ENCODE results near the gene CLDN5.
"Not testable (repeated sequence)": the region's sequence is repeated elsewhere in the genome, so short reads cannot be mapped to it uniquely, and the experiment has no call there.

Gene CLDN5, protein sequence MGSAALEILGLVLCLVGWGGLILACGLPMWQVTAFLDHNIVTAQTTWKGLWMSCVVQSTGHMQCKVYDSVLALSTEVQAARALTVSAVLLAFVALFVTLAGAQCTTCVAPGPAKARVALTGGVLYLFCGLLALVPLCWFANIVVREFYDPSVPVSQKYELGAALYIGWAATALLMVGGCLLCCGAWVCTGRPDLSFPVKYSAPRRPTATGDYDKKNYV

GRCh38 chr22:19524170-19525115, at the start of gene CLDN5:
Gene CLDN5, minus strand, starts transcription at chr22:19524410. Its CDS starts 155 bp downstream, at chr22:19524255.
- DNase-seq: no peak

DNA sequence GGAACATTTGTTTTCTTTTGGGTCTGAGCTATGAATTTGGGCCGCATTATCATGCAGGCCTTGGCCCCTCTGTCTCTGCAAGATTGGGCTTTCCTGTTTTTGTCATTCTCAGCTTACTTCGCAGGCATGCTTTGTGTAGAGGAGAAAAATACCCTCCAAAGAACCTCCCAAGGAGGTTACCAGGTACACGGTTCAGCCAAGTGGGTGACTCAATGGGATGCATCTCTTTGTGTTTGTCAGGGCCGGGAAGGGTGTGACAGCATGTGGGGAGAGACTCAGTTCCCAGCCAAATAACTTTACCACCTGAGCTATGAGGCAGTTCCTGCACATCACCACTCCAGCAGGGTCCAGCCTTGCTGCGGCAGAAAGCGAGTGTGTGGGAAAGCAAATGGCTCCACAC, 47.8 kb upstream of the CLDN5 start:
- DNase-seq: no peak

GRCh38 chr22:19571207-19571795, 47.1 kb upstream of the CLDN5 start:
- DNase-seq: no peak

DNA sequence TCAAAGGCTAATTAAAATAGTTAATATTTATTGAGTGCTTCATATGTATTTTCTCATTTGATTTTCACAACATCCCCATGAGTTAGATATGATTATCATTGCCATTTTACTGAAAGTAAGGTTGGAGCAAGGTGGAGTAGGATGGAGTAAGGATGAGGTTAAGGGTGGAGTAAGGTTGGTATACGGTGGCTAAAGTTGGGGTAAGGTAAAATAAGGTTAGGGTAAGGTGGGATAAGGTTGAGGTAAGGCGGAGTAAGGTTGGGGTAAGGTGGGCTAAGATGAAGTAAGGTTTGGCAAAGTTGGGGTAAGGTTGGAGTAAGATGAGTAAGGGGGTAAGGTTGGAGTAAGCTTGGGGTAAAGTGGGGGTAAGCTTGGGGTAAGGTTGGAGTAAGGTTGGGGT, 45.8 kb upstream of the CLDN5 start:
- DNase-seq: no peak

GRCh38 chr22:19569276-19569640, 45.0 kb upstream of the CLDN5 start:
- no peak for DNase-seq

- DNase-seq: no peak
These were observed 44.4 kb upstream of the CLDN5 start for GRCh38 chr22:19568337-19569275.

GRCh38 chr22:19567157-19568009, 43.2 kb upstream of the CLDN5 start:
- no peak for DNase-seq

DNA sequence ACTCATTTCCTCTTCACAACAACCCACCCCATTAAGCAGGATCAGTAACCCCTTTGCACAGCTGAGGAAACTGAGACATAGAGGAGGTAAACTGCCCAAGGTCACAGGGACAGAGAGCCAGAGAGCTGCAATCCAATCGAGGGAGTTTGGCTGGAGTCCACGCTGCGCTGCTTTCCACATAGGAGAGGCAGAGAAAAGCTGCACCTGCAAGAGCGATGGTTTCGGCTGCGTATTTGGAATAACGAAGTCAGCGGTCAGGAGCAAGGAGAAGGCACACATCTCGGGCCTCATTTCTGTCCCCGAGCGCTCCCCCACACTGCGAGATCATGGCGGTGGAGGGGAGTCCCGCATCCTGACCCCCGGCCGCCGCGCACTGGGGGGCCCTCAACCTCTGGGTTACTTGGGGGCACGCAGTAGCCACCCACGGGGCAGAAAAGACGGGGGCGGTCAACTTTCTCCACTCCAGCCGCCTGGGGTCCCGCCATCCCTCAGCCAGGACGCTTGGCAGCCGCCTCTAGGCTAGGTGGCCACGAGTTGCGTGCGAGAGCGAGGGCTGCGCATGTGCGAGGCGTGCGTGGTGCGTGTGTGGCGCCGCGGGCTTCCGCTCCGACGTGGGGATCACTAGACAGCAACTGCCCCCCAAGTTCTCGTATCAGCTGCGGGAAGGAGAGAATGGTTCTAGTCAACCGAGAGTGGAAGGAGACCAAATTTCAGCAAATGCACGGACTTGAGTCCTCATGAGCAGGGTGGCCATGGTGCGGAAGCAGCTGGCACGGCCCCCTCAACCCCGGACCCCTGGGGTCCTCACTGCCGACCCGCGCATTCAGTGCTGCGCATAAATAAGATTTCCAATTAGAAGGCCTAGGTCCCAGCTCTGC, 42.3 kb upstream of the CLDN5 start:
- no peak for DNase-seq

- no peak for DNase-seq
These were observed 41.4 kb upstream of the CLDN5 start for GRCh38 chr22:19565382-19566278.

DNA sequence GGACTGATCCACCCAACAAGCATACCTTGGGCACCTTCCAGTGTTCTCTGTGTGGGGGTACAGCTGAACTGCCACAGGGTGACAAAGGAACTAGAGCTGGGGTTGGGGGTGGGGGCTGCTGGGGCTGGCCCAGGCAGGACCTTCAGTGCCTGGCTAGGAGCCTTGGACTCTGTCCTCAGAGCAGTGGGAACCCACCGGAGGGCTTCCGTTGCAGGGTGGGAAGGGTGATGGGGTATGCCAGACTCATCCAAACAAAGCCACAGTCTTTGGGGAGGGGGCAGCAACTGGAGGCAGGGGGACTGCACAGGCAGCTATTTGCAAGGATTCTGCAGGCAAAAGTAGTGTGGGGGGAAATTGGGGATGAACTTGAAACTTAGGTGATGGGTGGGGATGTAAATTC, 35.7 kb upstream of the CLDN5 start:
- DNase-seq: no peak

DNA sequence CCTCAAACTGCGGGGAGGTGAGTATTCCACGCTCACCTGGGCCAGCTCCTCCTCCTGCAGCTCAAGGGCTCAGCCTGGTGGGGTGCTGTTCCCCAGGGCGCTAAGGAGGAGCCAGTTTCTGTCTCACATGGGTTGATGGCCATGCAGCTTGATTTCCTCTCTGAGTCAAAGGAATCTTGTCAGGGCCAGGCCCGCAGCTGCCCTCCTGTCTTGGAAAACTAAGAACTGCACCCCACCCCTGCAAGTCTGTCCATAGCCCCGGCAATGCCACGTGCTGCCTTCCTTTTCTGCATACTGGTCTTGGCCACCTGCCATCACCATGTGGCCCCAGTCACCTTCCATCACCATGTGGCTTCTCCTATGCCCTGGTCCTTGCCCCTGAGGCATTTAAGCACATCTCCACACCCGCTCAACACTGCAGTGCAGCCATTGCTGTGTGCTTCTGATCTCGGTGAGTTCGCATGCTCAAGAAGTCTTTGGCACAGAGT, 35.2 kb upstream of the CLDN5 start:
- no peak for DNase-seq

GRCh38 chr22:19556963-19557545, 32.8 kb upstream of the CLDN5 start:
- no peak for DNase-seq

GRCh38 chr22:19555651-19556050, 31.4 kb upstream of the CLDN5 start:
- DNase-seq: no peak

DNA sequence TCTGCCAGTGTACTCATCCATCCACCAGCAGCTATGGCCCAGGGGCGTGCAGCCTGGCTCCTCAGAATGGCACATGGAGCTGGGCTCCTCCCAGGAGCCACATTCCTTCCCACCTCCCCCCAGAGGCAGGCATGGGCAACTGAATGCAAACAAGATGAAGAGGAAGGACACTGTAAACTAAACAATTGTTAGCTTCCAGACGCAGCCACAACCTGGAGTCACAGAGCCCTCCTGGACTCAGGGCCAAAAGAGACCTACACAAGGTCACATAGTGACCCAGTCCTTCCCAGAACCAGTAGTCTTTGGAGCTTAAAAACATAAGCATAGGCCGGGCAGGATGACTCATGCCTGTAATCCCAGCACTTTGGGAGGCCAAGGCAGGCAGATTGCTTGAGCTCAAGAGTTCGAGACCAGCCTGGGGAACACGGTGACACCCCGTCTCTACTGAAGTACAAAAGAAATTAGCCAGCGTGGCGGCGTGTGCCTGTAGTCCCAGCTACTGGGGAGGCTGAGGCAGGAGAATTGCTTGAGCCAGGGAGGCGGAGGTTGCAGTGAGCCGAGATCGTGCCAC, 30.7 kb upstream of the CLDN5 start:
- no peak for DNase-seq

- no peak for DNase-seq
These were observed 29.0 kb upstream of the CLDN5 start for GRCh38 chr22:19553201-19553600.

DNA sequence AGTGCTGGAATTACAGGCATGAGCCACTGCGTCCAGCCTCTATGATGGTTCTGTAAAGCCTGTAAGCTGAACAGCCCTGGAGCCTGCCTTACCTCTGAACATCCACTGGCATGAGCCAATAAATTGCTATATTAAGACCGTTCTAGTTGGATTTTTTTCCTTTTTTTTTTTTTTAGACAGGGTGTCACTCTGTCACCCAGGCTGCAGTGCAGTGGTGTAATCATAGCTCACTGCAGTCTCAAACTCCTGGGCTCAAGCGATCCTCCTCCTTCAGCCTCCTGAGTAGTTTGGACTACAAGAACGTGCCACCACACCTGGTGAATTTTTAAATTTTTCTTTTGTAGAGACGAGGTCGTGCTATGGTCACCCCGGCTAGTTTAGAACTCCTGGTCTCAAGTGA, 26.2 kb upstream of the CLDN5 start:
- no peak for DNase-seq

- no peak for DNase-seq
These were observed 25.2 kb upstream of the CLDN5 start for GRCh38 chr22:19549428-19549827.

- no peak for DNase-seq
These were observed 24.8 kb upstream of the CLDN5 start for GRCh38 chr22:19548964-19549363.

DNA sequence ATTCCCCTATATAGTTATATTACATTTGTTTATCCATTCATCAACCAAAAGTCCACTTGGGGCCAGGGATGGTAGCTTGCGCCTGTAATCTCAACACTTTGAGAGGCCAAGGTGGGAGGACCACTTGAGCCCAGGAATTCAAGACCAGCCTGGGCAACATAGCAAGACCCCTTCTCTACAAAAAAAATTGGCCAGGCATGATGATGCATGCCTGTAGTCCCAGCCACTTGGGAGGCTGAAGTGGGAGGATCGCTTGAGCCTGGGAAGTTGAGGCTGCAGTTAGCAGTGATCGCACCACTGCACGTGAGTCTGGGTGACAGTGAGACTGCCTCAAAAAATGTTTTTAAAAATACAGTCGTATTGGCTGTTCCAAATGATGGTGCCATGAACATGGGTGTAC, 24.2 kb upstream of the CLDN5 start:
- DNase-seq: not testable (repeated sequence)
